Mucosa of gallbladder (tissue), 1 donor: Measurements from ENCODE around the gene IL10. TPM values are rescaled to one million over a fixed set of nuclear protein-coding genes. Genes with fewer than 3 reads are reported as not detected.

ENCODE experiments used
- DNase-seq: peaks from one replicate; pipeline ENCODE4 v3.0.0-alpha.2; 2020; ENCODE audit warnings: low spot score
- total RNA-seq: library from RNA; stranded (reverse); gene quantifications from one replicate; pipeline ENCODE4 v1.2.1, GENCODE V29; 2021
- donor health status: DM: no; HTN: no; CAD: no.

Gene IL10
- 1.4 TPM for total RNA-seq

DNA sequence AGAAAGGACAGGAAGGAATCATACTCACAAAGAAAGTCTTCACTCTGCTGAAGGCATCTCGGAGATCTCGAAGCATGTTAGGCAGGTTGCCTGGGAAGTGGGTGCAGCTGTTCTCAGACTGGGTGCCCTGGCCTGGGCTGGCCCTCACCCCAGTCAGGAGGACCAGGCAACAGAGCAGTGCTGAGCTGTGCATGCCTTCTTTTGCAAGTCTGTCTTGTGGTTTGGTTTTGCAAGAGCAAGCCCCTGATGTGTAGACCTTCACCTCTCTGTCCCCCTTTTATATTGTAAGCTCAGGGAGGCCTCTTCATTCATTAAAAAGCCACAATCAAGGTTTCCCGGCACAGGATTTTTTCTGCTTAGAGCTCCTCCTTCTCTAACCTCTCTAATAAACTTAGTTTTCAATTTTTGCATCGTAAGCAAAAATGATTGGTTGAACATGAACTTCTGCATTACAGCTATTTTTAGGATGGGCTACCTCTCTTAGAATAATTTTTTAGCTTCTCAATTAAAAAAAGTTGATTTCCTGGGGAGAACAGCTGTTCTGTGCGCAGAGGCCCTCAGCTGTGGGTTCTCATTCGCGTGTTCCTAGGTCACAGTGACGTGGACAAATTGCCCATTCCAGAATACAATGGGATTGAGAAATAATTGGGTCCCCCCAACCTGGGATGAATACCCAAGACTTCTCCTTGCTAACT lies at the start of gene IL10:
Gene IL10, minus strand, starts transcription at position 252 of the 695 bp plus-strand sequence. Its CDS starts 59 bp downstream, at position 193.
- no peak for DNase-seq

- DNase-seq: no peak
Observed at GRCh38 chr1:206821493-206821892, 49.2 kb upstream of the IL10 start.

- DNase-seq: no peak
Observed at GRCh38 chr1:206816390-206817287, 44.3 kb upstream of the IL10 start.

DNA sequence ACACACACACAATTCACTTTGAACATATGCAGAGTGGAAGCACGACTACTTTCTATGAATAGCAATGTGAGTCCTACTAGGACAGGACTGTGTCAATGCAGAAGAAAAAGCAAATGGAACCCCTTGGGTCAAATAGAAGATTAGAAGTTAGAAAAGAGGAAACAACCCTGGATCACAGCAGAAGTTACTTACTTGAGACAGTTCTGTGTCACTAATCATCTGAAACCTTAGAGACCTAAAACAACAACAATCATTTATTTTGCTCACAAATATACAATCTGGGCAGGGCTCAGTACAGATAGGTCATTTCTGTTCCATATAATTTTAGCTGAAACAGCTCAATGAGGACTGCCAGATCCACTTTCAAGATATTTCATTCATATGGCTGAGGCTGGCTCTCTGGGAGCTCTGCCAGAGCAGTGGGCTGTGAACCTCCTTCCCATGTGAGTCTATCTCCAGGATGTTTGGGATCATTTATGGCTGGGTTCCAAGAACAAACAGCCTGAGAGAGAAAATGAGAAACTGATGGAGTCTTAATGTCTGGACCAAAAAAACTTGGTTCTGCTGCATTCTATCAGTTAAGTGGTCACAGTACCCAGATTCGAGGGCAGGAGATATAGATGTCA lies 42.5 kb upstream of the IL10 start:
- no peak for DNase-seq

GRCh38 chr1:206812471-206812870 lies 40.2 kb upstream of the IL10 start:
- DNase-seq: no peak

- peak; percentile 33 for DNase-seq
Observed at GRCh38 chr1:206809504-206810084, 37.3 kb upstream of the IL10 start.

DNA sequence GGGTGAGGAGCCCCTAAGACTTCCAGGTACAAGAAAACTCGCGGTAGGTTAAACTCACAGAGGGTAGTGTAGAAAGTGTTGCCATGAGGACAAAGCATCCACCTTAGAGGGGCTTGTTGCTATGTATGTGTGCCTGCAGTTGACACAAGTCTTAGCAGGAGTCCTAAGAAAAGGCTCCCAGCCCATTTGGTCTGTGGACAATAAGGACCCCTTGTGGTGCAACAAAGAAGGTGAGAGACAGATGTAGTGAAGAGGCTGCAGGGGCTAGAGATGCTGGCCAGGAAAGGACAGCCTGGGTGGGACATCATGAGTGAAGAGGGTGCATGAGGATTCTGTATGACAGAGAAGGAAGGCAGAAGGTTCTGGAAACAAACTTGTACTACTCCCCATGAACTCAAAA lies 36.3 kb upstream of the IL10 start:
- peak; percentile 24 for DNase-seq

- no peak for DNase-seq
Observed at GRCh38 chr1:206805357-206805756, 33.1 kb upstream of the IL10 start.

DNA sequence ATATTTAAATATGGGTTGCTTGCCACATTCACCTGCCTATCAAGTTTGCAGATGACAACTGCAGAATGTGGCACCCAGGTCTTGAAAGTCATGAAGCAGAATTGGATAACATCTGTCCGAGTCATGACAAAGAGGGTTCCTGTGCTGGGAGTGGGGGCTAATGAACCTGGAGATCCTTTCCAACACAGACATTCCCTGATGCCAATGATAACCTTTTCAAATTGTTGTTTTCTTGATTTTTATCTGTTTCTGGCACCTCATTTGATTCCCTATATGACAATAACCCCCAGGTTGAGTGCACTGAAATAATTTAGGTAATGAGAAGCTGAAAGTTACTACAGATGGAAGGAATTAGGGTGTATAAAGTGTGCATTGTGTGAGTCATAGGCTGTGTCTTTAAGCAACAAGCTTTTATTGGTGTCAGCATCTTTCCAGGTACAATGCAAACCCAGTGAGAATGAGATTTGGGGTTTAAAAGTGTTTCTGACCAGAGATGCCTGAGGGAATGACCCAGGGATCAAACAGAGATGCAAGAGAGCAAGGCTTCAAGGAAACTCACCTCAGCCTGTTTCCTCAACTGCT lies 32.0 kb upstream of the IL10 start:
- DNase-seq: no peak

GRCh38 chr1:206803221-206803730 lies 31.0 kb upstream of the IL10 start:
- DNase-seq: peak; percentile 36

DNA sequence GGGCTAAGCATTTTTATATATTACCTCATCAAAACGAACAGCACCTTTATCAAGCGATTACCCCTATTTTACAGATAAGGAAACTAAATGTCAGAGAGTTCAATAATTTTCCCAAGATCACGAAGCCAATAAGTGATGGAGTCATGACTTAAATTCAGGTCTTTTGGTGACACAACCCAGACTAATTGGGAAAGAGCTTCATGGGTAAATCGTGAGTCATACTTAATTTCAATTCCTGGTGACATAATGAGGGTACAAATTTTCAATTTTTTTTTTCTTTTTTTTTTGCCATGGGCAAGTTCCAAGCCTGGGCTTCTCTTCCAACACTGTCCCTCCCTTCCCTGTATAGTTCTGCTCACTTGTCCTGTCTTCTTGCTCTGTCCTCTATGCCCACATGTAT lies 30.1 kb upstream of the IL10 start:
- DNase-seq: no peak

DNA sequence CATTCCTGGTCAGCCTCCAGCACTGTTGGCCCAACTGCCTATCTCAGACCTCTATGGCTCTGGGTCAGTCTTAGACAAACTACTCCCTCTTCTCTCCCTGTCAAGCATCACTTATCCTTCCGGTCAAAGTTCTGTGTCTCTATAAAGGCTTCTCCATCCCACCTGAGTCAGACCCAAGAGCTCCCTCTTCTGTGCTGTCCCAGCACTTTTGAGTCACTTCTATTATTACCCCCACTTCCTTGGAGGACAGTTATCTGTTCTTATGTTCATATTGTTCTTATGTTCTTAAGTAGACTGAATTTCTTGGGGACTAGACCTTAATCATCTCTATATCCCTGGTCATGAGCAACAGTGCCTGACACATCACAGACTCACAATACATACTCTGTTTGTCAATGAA lies 29.2 kb upstream of the IL10 start:
- DNase-seq: no peak

GRCh38 chr1:206800891-206801290 lies 28.6 kb upstream of the IL10 start:
- DNase-seq: no peak

- no peak for DNase-seq
Observed at GRCh38 chr1:206800411-206800810, 28.1 kb upstream of the IL10 start.

DNA sequence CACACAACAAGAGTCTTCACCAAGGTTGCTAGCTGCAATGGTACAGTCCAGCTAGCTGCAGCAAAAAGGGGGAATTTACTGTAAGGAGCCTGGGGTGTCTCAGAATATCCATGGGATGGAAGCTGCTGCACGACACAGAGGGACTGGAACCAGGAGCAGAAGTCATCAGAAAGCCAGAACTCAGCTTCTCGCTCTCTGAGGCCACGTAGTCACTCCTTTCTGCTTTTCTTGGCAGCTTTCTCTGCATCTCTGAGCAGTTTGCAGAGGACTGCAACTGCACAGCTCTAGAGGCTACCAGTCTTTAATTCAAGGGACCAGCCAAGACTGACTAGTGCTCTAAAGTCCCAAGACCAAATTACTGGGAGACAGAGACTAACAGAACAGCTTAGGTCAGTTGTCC lies 27.0 kb upstream of the IL10 start:
- no peak for DNase-seq

DNA sequence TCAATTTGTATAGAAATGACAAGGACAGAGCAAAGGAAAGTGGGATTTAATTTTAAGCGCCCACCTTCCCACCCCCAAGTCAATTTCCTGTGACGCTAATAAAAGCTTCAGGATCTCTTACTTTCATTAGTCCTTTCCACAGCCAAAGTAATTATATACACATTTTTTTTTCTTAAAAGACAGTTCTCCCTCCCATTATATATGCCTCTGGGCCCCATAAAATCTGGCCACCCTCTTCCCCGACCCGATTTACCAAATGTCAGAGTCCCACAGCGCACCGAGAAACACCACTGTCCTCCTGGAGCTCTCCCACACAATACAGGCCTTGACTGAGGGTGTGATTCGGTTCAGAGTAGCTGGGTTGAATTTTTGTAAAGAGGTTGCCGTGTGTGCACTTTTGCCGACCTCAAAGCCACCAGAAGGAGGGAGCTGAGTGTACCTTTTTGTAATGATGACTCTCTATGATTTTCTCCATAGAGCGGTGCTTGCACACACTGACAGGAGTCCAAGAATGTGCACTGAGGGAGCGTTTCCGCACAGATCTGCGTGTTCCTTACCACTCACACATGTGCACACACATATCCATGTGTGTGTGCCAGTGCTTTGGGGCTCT lies 26.2 kb upstream of the IL10 start:
- no peak for DNase-seq

DNA sequence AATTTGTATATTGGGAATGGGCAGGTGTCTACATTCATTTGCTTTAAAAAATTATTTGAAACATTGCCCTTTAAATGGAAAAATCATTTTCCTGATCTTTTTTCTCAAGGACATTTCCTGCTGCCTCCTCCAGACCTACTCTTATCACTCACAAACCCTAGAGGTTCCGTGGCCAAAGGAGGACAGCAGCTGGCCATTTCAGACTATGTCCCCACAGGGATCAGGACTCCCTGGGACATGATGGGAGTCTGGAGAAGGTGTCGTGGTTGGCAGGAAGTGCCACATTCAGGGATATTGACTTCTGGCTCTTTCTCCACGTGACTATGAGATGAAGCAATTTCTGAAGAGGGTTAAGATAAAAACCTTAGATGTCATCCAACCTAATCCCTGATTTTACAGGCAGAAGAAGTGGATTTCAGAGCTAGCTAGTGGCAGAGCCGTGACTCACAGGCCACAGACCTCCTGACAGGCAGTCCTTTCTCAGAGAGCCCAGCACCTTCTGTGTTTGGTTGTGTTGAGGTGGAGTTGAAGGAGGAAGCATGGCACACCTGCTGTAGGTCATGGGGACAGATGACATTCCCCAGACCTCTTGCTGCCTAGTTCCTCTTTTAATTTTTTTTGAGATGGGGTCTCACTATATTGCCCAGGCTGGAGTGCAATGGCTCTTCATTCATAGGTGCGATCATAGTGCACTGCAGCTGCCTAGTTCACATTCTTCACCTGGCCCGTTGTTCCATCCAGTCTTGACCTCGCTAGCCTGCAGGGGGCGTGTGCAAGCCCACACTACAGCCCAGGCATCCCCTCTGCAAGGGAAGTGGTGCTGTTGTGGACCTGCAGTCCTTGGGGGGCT lies 25.5 kb upstream of the IL10 start:
- DNase-seq: no peak

- DNase-seq: no peak
Observed at GRCh38 chr1:206796981-206797402, 24.7 kb upstream of the IL10 start.

GRCh38 chr1:206796116-206796515 lies 23.8 kb upstream of the IL10 start:
- DNase-seq: no peak

- DNase-seq: no peak
Observed at GRCh38 chr1:206794294-206794908, 22.1 kb upstream of the IL10 start.
